ENCODE measurements around the gene NFKBIB. TPM values are rescaled to one million over a fixed set of nuclear protein-coding genes. Genes with fewer than 3 reads are reported as not detected.

Gene NFKBIB
- total RNA-seq (10 to 100 TPM in 6 of 7 donors, 1 to 10 TPM in 1; 8.5 to 19.3 (median 13.2) TPM), polyA plus RNA-seq (10 to 100 TPM in 1 of 2 donors, 1 to 10 TPM in 1; 3.2 to 21.6 TPM)
- long read RNA-seq, donor 1, transcript NFKBIB-204 (5 exons, 1,929 nt) = major isoform, 50 of 69 reads
- long read RNA-seq, donor 1, transcript NFKBIB-201 (6 exons, 1,159 nt) = minor isoform, 10 of 69 reads
- long read RNA-seq, donor 1, partial matches to known transcripts = 2 of 69 reads
- long read RNA-seq, donor 1, other reads (novel, unspliced or antisense) = 5 of 69 reads
- long read RNA-seq, donor 2, partial matches to known transcripts = 0 of 4 reads
- long read RNA-seq, donor 2, other reads (novel, unspliced or antisense) = 0 of 4 reads
- long read RNA-seq, donor 3, transcript NFKBIB-204 (5 exons, 1,929 nt) = major isoform, 22 of 38 reads
- long read RNA-seq, donor 3, transcript NFKBIB-201 (6 exons, 1,159 nt) = minor isoform, 5 of 38 reads
- long read RNA-seq, donor 3, partial matches to known transcripts = 7 of 38 reads
- long read RNA-seq, donor 3, other reads (novel, unspliced or antisense) = 1 of 38 reads

DNA sequence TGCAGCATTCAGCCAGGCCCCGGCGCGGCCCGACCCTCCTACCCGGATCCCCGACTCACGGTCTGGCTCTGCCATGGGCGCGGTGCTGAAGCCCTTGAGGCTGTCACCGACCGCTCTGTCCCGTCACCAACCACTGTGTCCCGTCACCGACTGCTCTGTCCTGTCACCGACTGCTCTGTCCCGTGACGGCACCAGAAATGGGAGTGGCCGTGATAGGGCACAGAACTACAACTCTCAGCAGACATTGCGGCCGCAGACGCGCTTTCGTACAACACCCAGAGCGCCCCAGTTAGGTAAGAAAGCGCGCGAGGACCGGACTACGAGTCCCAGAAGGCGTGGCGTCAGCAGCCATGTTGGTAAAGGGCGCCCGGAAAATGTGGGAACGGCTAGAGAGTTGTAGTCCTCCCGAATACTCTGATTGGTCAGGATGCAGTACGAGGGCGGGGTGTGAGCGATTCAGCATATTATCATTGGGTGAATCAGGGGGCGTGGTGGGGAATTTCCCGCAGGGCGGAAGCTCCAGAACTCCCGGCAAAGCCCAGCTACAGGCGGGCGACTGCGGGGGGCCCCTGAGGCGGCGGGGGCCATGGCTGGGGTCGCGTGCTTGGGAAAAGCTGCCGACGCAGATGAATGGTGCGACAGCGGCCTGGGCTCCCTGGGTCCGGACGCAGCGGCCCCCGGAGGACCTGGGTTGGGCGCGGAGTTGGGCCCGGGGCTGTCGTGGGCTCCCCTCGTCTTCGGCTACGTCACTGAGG lies at the start of gene NFKBIB, which contains the start of gene SIRT2:
TSS of gene NFKBIB (plus strand) at position 523 of the 755 bp plus-strand sequence. CDS start at position 587, 64 bp downstream.
TSS of gene SIRT2 (minus strand) at position 172 of the 755 bp plus-strand sequence. CDS start at position 75, 97 bp downstream.
- WGBS, 3 donors = 0 to 1% (median 0%) methylated on average over 47 to 64 of the region's 64 CpGs
- peak; percentile 98 to 100 (median 99) for DNase-seq
- Histone ChIP-seq H3K4me1 (ENCODE audit: insufficient read depth) (peaks cover 2% of the 10 kb centered on the region), H3K36me3 (no peaks in the 10 kb centered on the region), H3K9me3 (no peaks in the 10 kb centered on the region), H3K4me3 (peak within 1 kb of the TSS; percentile 96), H3K27me3 (no peaks in the 10 kb centered on the region), H3K27ac (peak within 1 kb of the TSS; percentile 72 to 86)
- TF ChIP-seq EP300 (IDR thresholded peaks at IDR 0.05) = peak; percentile 59
- TF ChIP-seq CTCF (IDR thresholded peaks at IDR 0.05) = peak in 1 of 3 donors; percentile 7
- peak; percentile 53 for TF ChIP-seq POLR2A (IDR thresholded peaks at IDR 0.05)
- intact Hi-C loops (cut with DNase I) = loop anchor here in 1 of 4 donors (1.0 kb wide), 1 partner anchor 49 kb away; no protein-coding TSS in a partner anchor

DNA sequence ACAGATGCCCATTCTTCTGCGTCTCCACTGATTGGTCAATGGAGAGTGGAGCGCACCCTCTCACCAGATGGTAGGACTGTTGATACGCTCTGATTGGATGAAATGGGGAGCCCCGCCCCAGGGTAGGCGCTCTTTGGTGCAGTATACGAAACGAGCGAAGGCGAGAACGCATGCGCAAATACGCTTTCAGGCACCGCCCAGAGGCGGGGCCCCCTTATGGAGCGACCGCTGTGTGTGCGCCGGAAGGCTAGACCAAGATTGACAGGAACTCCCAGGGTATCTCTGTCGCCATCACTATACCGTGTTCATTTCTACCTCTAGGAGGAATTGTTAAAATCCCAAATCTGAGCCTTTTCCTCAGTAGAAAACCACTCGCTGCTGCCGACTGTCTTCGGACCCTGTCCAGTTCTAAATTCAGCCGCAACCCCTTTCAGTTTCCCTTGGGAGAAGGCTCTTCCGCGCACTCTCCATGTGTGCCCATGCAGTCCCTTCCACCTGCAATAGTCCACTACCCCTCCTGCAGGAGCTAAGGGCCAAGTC lies 49.3 kb upstream of the NFKBIB start:
- Histone ChIP-seq H3K27me3 (no peaks in the 10 kb centered on the region), H3K27ac (peak overlapping the region; percentile 89 to 98), H3K9me3 (no peaks in the 10 kb centered on the region), H3K4me3 (peak overlapping the region; percentile 67), H3K4me1 (ENCODE audit: insufficient read depth) (peaks cover 13% of the 10 kb centered on the region), H3K36me3 (no peaks in the 10 kb centered on the region)
- intact Hi-C loops (cut with DNase I) = loop anchor here in 2 of 4 donors (1.0 to 5.0 kb wide), 3 partner anchors 49 to 213 kb away; partner anchors contain the start of genes ACTN4 (in 1 of the 2), NFKBIB (in 1 of the 2) and SIRT2 (in 1 of the 2)
- peak; percentile 87 for TF ChIP-seq POLR2A (IDR thresholded peaks at IDR 0.05)
- TF ChIP-seq EP300 (IDR thresholded peaks at IDR 0.05) = peak; percentile 52
- TF ChIP-seq CTCF (IDR thresholded peaks at IDR 0.05) = peak; percentile 11 to 59 (median 58)
- peak in 4 of 5 donors; percentile 99 to 100 (median 99) for DNase-seq
- 0 to 1% (median 1%) methylated on average over 20 to 26 of the region's 26 CpGs for WGBS, 3 donors

DNA sequence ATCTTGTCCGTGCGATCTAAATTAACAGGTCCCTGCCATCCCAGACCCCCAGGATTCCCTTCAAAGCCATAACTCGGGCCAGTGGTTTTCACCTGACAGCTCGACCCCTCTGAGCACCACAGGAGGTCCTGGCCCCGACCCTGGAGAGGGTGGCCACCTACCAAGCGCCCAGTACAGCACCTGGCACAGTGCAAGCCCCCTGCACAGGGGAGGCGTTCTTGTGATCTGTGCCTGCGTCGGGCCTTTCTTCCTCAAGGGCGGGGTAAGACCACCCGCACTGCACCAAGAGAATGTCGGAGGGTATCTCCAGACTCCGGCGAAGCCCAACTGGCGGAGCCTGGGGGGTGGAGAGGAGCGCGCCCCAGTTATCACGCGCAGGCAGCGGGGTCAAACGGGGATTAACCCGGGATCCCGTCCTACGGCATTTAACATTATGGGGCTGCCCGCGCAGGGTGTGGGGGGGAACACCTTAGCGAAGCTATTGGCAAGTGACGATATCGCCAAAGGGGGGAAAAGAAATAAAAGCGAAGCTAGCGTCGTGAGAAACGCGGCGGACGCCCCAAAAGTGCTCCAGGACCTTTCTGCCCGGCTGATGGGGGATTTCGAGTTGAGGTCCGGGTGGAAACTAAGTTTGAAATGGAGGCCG lies 48.7 kb upstream of the NFKBIB start:
- TF ChIP-seq EP300 (IDR thresholded peaks at IDR 0.05) (no peak), CTCF (IDR thresholded peaks at IDR 0.05) (peak in 1 of 3 donors; percentile 23)
- intact Hi-C loops (cut with DNase I) = loop anchor here in 2 of 4 donors (1.0 to 5.0 kb wide), 3 partner anchors 48 to 214 kb away; partner anchors contain the start of genes ACTN4 (in 1 of the 2), NFKBIB (in 1 of the 2) and SIRT2 (in 1 of the 2)
- peak overlapping the region; percentile 89 to 98 for H3K27ac ChIP-seq
- 0 to 1% (median 1%) methylated on average over 38 to 40 of the region's 40 CpGs for WGBS, 3 donors
- no peaks in the 10 kb centered on the region for H3K36me3 ChIP-seq
- peak; percentile 58 to 78 (median 70) for DNase-seq
- H3K4me1 ChIP-seq (ENCODE audit: insufficient read depth) = peaks cover 13% of the 10 kb centered on the region
- H3K27me3 ChIP-seq = no peaks in the 10 kb centered on the region
- no peaks in the 10 kb centered on the region for H3K9me3 ChIP-seq
- H3K4me3 ChIP-seq = peak overlapping the region; percentile 67

Data from ovary (tissue), 10 donors.